ENCODE data around the gene MNAT1.

MNAT1 gene

GRCh38 chr14:60989599-60989998 is 255.0 kb downstream of the MNAT1 start:
- DNase-seq (ENCODE audit: low read depth) = peak; percentile 14
- TF ChIP-seq, protein P1, sequence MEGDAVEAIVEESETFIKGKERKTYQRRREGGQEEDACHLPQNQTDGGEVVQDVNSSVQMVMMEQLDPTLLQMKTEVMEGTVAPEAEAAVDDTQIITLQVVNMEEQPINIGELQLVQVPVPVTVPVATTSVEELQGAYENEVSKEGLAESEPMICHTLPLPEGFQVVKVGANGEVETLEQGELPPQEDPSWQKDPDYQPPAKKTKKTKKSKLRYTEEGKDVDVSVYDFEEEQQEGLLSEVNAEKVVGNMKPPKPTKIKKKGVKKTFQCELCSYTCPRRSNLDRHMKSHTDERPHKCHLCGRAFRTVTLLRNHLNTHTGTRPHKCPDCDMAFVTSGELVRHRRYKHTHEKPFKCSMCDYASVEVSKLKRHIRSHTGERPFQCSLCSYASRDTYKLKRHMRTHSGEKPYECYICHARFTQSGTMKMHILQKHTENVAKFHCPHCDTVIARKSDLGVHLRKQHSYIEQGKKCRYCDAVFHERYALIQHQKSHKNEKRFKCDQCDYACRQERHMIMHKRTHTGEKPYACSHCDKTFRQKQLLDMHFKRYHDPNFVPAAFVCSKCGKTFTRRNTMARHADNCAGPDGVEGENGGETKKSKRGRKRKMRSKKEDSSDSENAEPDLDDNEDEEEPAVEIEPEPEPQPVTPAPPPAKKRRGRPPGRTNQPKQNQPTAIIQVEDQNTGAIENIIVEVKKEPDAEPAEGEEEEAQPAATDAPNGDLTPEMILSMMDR (IDR thresholded peaks at IDR 0.05; ENCODE audit: low read length, missing control alignments) = no peak
- H3K4me3 ChIP-seq (replicated peaks; ENCODE audit: low read depth, low read length) = no peak overlapping the region

GRCh38 chr14:60998617-60999016 is 264.1 kb downstream of the MNAT1 start:
- H3K4me3 ChIP-seq (replicated peaks; ENCODE audit: low read depth, low read length) = no peak overlapping the region
- DNase-seq (ENCODE audit: low read depth) = no peak
- TF ChIP-seq, protein P1 (IDR thresholded peaks at IDR 0.05; ENCODE audit: low read length, missing control alignments) = no peak

- TF ChIP-seq, protein P1 (IDR thresholded peaks at IDR 0.05; ENCODE audit: low read length, missing control alignments) = no peak
- H3K4me3 ChIP-seq (replicated peaks; ENCODE audit: low read depth, low read length) = no peak overlapping the region
- no peak for DNase-seq (ENCODE audit: low read depth)
These were observed 265.0 kb downstream of the MNAT1 start for GRCh38 chr14:60999536-60999935.

DNA sequence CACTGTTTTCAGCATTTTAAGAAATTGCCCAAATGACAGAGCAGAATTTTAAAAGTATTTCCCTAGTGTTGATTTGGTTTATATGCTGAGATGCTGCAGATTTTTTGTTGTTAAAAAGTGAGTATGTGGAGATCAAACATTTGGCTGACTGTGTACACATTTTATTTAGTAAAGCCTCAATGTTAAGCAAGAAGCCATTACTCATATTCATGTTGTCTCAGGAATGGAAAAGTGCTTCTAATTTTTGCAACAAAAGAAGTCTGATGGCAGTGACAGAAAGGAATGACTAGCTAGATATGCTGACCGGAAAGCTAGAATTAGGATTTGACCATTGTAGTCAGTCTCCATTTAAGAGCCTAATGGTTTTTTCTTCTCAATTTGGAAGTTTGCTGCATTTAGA is 269.0 kb downstream of the MNAT1 start:
- TF ChIP-seq, protein P1 (IDR thresholded peaks at IDR 0.05; ENCODE audit: low read length, missing control alignments) = no peak
- peak; percentile 49 for DNase-seq (ENCODE audit: low read depth)
- no peak overlapping the region for H3K4me3 ChIP-seq (replicated peaks; ENCODE audit: low read depth, low read length)

- TF ChIP-seq, protein P1 (IDR thresholded peaks at IDR 0.05; ENCODE audit: low read length, missing control alignments) = no peak
- no peak for DNase-seq (ENCODE audit: low read depth)
- no peak overlapping the region for H3K4me3 ChIP-seq (replicated peaks; ENCODE audit: low read depth, low read length)
These were observed 285.0 kb downstream of the MNAT1 start for GRCh38 chr14:61019537-61019936.
